K562 (cell line): Measurements from ENCODE around the gene AHNAK. TPM values are rescaled to one million over a fixed set of nuclear protein-coding genes. Genes with fewer than 3 reads are reported as not detected.
A peak's percentile ranks its signal among the peaks of the same experiment; 100 is the strongest.

ENCODE experiments used
- ARID3A ChIP-seq: IDR thresholded peaks from 2 replicates; pipeline ENCODE4 v1.6.1; 2012; ENCODE audit warnings: low read depth, low read length, improper control_type of control experiment, borderline replicate concordance
- ARNT ChIP-seq, 2 experiments: fragments of 450-650 bp; IDR thresholded peaks; 2 replicates each; pipeline ENCODE4 v1.6.1; 2016; ENCODE audit warnings: mild to moderate bottlenecking in 1 of 2
- FOS ChIP-seq: IDR thresholded peaks from 3 replicates; pipeline ENCODE4 v1.6.1; 2011; ENCODE audit not compliant: insufficient read length; ENCODE audit errors: extremely low read depth
- HCFC1 ChIP-seq: IDR thresholded peaks from 2 replicates; pipeline ENCODE4 v1.6.1; 2012; ENCODE audit warnings: low read depth, low read length, improper control_type of control experiment
- HNRNPL ChIP-seq: fragments of 200-400 bp; formaldehyde crosslinking; IDR thresholded peaks from 2 replicates; pipeline ENCODE4 v1.6.1; 2017; ENCODE audit warnings: low read depth, mild to moderate bottlenecking, low read length
- KDM5B ChIP-seq: fragments of 200-600 bp; sonication (generic); IDR thresholded peaks from 2 replicates; pipeline ENCODE4 v1.6.1; 2012; ENCODE audit warnings: low read depth, mild to moderate bottlenecking, moderate library complexity, low read length, control low read depth, inconsistent platforms; ENCODE audit not compliant: insufficient replicate concordance
- LCOR ChIP-seq: sonication (generic); formaldehyde crosslinking; IDR thresholded peaks from 2 replicates; pipeline ENCODE4 v1.8.0; 2022; ENCODE audit warnings: mild to moderate bottlenecking, missing genetic modification reagents
- PHB2 ChIP-seq: fragments of 450-650 bp; IDR thresholded peaks from 2 replicates; pipeline ENCODE4 v1.6.1; 2017; ENCODE audit warnings: low read depth
- PHF8 ChIP-seq: fragments of 200-600 bp; sonication (generic); IDR thresholded peaks from 2 replicates; pipeline ENCODE4 v1.6.1; 2012; ENCODE audit warnings: mixed run types, mild to moderate bottlenecking, inconsistent platforms, low read length, moderate library complexity, borderline replicate concordance
- RCOR1 ChIP-seq, 2 experiments: IDR thresholded peaks; 2 replicates each; pipeline ENCODE4 v1.6.1; 2012; ENCODE audit warnings: low read depth in 2 of 2, low read length in 2 of 2, borderline replicate concordance in 1 of 2, improper control_type of control experiment in 1 of 2
- RHOXF2B ChIP-seq: fragments of 250-450 bp; sonication (Bioruptor Pico); conservative IDR thresholded peaks from 2 replicates; pipeline ENCODE4 v1.5.1; 2021
- SP2 ChIP-seq: IDR thresholded peaks from 2 replicates; pipeline ENCODE4 v1.6.1; 2011; ENCODE audit warnings: mild to moderate bottlenecking, low read depth, low read length, moderate library complexity; ENCODE audit not compliant: poor library complexity, severe bottlenecking; ENCODE audit errors: extremely low read depth
- TAF9B ChIP-seq: fragments of 450-650 bp; IDR thresholded peaks from 2 replicates; pipeline ENCODE4 v1.6.1; 2018; ENCODE audit warnings: mild to moderate bottlenecking; ENCODE audit not compliant: partially characterized antibody
- TEAD1 ChIP-seq, 2 experiments: fragments of 450-650 bp in 1 of 2; sonication (generic) in 1 of 2; formaldehyde crosslinking; IDR thresholded peaks; 2 replicates each; pipeline versions ENCODE4 v1.4.0 to v1.8.0; 2020 to 2022; ENCODE audit warnings: mild to moderate bottlenecking in 2 of 2, missing genetic modification reagents in 1 of 2
- XRCC5 ChIP-seq: fragments of 200-400 bp; formaldehyde crosslinking; IDR thresholded peaks from 2 replicates; pipeline ENCODE4 v1.6.1; 2017; ENCODE audit warnings: low read depth, mild to moderate bottlenecking, low read length
- ZC3H11A ChIP-seq: IDR thresholded peaks from 2 replicates; pipeline ENCODE4 v1.6.1; 2012; ENCODE audit warnings: low read depth, low read length, improper control_type of control experiment
- ZNF354B ChIP-seq: fragments of 250-450 bp; sonication (Bioruptor Pico); IDR thresholded peaks from 2 replicates; pipeline ENCODE4 v1.4.0; 2020
- ZSCAN29 ChIP-seq: fragments of 450-650 bp; IDR thresholded peaks from 2 replicates; pipeline ENCODE4 v1.6.1; 2017
- ZZZ3 ChIP-seq: fragments of 450-650 bp; IDR thresholded peaks from 2 replicates; pipeline ENCODE4 v1.6.1; 2016; ENCODE audit warnings: antibody characterized with exemption, mild to moderate bottlenecking, moderate library complexity
- polyA plus RNA-seq, 8 experiments: library from polyadenylated mRNA; depleted of rRNA in 4 of 8; stranded (reverse) in 5 of 8; unstranded in 3 of 8; fragments of >200 nt; fragmentation: Nextera tagmentation in 2 of 8; fragmentation: Illumina TruSeq in 1 of 8; extraction: Ambion mirVana in 2 of 8; extraction: Trizol in 1 of 8; gene quantifications; 2 replicates each; pipeline versions ENCODE4 v1.2.1 to v1.2.3, GENCODE V29; 2011 to 2014; ENCODE audit warnings: inconsistent platforms in 1 of 8, missing spikeins in 1 of 8
- total RNA-seq, 7 experiments: library from RNA; depleted of rRNA in 6 of 7; stranded (reverse); fragments of >200 nt in 6 of 7; fragmentation: Illumina TruSeq in 2 of 7; extraction: Trizol in 2 of 7; gene quantifications; 2 replicates each; pipeline versions ENCODE4 v1.2.1 to v1.2.3, GENCODE V29; 2011 to 2021; ENCODE audit warnings: low replicate concordance in 1 of 7
- TF ChIP-seq, protein P1 (sequence below), 2 experiments: fragments of 450-650 bp; conservative IDR thresholded peaks; 2 replicates each; pipeline ENCODE4 v1.6.1; 2017; ENCODE audit warnings: mild to moderate bottlenecking in 2 of 2, moderate library complexity in 2 of 2
- TF ChIP-seq, protein P2 (sequence below), 2 experiments: fragments of 450-650 bp; IDR thresholded peaks; 2 replicates each; pipeline ENCODE4 v1.6.1; 2016
- TF ChIP-seq, protein P3 (sequence below): fragments of 450-650 bp; IDR thresholded peaks from 2 replicates; pipeline ENCODE4 v1.6.1; 2014; ENCODE audit warnings: low read depth, mild to moderate bottlenecking, moderate library complexity, borderline replicate concordance

AHNAK gene
- total and polyA plus RNA-seq, 9 of the 15 experiments (the other 6 are each of a cell fraction or from before 2014, with no cell fraction given) = 1.5 to 89.7 (median 45.0) TPM

DNA sequence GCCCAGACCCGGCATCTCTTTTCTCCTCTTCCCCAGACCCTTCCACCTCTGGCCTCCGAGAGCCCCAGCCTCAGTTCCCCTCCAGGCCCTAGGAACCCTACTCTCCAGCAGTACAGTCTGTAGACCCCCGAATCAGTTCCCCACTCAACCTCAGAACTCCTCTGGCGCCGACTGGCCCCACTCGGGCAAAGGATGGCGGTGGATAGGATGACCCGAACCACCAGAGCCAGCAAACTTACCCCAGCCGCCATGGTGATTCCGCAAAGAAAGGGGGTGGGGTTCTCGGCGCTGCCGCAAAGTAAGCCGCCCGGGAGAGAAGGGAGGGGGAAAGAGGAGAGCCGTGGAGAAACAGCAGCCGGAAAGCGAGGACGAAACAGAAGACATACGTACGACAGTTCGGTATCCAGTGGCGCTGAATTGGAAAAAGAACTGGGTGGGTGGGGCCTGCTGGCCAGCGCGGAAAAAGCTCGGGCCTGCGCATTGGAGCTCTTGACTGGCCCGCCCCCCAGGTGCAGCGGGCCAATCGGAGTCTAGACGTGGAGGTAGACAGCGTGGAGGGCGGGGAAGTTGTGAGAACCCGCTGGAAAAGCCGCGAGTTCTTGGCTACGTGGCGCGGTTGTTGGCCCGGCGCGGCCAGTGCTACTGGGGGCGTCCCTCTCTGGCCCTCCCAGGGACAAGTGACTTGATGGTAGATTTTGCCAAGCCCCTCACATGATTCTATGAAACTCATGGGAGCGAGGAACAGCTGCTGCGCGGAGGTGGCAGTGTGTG lies 27.2 kb upstream of the AHNAK start, which contains the start of gene EEF1G (continued):
- TF ChIP-seq RCOR1 (IDR thresholded peaks at IDR 0.05; ENCODE audit: borderline replicate concordance in 1 of 2, low read depth in 2 of 2, low read length in 2 of 2) (0 out of 4 replicates have a peak, but pooled peaks of 1 of the 2 experiments have one; percentile 4), XRCC5 (0 out of 2 replicates have a peak, but pooled peaks have one; percentile 22), PHB2 (0 out of 2 replicates have a peak, but pooled peaks have one; percentile 21), ARNT (IDR thresholded peaks at IDR 0.05) (peak in 1 of 2 experiments; percentile 44; a peak in 1 of 4 replicates), ZC3H11A (no peak), SP2 (peak; percentile 44), FOS (peak; percentile 3), ZSCAN29 (no peak), HCFC1 (peak; percentile 7), TEAD1 (CRISPR knock-in tag; IDR thresholded peaks at IDR 0.05) (0 out of 4 replicates have a peak, but pooled peaks of 1 of the 2 experiments have one; percentile 12), RHOXF2B (no peak), TAF9B (peak; percentile 100), PHF8 (peak; percentile 86; the same call in 1 of the 2 replicates), KDM5B (peak; percentile 90), ZNF354B (CRISPR knock-in tag) (no peak), ARID3A (no peak), LCOR (CRISPR knock-in tag) (peak; percentile 48; the same call in 1 of the 2 replicates), HNRNPL (no peak), ZZZ3 (peak; percentile 97)
- TF ChIP-seq, protein P1, sequence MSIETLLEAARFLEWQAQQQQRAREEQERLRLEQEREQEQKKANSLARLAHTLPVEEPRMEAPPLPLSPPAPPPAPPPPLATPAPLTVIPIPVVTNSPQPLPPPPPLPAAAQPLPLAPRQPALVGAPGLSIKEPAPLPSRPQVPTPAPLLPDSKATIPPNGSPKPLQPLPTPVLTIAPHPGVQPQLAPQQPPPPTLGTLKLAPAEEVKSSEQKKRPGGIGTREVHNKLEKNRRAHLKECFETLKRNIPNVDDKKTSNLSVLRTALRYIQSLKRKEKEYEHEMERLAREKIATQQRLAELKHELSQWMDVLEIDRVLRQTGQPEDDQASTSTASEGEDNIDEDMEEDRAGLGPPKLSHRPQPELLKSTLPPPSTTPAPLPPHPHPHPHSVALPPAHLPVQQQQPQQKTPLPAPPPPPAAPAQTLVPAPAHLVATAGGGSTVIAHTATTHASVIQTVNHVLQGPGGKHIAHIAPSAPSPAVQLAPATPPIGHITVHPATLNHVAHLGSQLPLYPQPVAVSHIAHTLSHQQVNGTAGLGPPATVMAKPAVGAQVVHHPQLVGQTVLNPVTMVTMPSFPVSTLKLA (conservative IDR thresholded peaks at IDR 0.05) = peak; percentile 56 to 62
- TF ChIP-seq, protein P2, sequence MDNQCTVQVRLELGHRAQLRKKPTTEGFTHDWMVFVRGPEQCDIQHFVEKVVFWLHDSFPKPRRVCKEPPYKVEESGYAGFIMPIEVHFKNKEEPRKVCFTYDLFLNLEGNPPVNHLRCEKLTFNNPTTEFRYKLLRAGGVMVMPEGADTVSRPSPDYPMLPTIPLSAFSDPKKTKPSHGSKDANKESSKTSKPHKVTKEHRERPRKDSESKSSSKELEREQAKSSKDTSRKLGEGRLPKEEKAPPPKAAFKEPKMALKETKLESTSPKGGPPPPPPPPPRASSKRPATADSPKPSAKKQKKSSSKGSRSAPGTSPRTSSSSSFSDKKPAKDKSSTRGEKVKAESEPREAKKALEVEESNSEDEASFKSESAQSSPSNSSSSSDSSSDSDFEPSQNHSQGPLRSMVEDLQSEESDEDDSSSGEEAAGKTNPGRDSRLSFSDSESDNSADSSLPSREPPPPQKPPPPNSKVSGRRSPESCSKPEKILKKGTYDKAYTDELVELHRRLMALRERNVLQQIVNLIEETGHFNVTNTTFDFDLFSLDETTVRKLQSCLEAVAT (IDR thresholded peaks at IDR 0.05) = peak; percentile 57 to 79; a peak in 3 of 4 replicates
- TF ChIP-seq, protein P3, sequence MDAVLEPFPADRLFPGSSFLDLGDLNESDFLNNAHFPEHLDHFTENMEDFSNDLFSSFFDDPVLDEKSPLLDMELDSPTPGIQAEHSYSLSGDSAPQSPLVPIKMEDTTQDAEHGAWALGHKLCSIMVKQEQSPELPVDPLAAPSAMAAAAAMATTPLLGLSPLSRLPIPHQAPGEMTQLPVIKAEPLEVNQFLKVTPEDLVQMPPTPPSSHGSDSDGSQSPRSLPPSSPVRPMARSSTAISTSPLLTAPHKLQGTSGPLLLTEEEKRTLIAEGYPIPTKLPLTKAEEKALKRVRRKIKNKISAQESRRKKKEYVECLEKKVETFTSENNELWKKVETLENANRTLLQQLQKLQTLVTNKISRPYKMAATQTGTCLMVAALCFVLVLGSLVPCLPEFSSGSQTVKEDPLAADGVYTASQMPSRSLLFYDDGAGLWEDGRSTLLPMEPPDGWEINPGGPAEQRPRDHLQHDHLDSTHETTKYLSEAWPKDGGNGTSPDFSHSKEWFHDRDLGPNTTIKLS = peak; percentile 100
